ENCODE measurements around the gene SLC51B. TPM values are rescaled to one million over a fixed set of nuclear protein-coding genes. Genes with fewer than 3 reads are reported as not detected.
"Not testable (repeated sequence)": the region's sequence is repeated elsewhere in the genome, so short reads cannot be mapped to it uniquely, and the experiment has no call there.

The SLC51B gene
- polyA plus RNA-seq, 1 of the 3 experiments (the other 2 are of a cell fraction), result not detected

DNA sequence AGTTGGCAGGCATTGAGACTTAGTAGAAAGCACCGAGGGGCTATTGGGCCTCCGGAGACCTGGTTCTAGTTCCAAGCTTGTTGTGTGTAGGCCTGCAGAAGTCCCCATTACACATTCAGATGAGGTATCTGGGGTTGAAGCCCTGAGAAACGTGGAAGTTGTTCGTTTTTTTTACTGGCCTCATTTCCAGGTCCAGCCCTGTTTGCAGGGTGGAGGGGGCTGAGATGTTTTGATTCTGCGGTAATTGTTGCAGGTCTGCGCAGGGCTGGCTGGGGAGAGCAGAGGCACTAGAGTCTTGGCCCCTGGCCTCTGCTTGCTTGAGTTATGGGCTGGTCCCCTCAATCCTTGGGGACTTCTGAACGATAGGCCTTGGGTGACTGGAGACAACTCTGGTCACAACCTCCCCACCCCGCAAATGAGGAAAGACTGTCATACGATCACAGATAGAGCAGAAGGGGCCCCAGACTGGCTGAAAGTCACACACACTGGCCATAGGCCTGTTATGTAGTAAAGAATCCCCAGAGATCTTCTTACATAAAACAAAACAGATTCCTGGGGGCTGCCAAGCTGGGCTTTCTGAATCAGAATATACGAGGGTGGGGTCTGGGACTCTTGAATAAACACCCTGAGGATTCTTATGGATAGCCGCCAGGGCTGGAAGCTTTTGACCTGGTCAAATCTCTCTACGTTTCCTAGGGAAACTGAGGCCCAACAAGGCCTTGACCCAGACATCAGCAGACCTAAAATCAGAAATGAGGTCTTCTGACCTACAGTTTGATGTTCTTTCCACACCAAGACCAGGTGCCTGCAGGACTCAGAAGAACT, 47.0 kb downstream of the SLC51B start:
- no peak overlapping the region for H3K4me2 ChIP-seq

DNA sequence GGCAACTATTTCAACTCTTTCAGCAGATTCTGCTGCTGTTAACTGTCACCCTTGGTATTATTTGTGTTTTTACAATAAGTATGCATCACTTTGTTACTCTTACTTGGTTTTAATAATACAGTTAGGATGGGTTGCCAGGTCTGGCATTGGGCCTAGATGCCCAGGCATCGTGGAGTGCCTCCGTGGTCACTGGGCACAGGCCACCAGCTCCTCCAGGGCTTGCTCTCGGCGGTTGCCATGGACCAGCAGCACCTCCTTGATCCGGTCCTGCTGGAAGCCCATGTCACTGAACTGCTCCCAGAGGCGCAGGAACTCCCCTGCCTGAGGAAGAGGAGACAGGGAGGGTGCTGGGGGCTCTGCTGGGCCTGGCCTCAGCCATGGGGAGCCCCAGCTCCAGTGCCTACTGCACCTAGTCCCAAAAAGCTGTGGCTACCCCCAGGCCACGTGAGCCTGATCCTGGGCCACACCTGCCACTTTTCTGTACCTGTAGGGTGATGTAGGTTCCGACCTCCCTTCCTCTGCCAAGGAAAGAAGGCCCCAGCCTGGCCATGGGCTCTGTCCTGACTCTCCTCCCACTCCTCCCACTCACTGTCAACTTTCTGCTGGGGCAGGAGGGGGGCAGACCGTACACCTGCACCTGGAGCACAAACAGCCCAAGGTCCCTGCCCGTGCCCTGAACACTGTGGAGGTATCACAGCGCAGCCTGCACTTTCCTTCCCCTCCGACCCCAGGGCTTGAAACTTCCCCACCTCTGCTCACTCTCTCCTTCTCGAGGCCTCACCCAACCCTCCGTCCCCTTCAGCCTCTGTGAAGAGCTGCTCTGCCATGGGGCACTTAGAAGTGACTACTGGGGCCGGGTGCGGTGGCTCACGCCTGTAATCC, 48.0 kb downstream of the SLC51B start:
- ChIA-PET POLR2A (no interaction called here), CTCF (interaction anchor here (1.0 to 3.0 kb wide), 3 partner anchors 7 to 39 kb away, joined by 4 to 13 read pairs (median 4); no protein-coding TSS in a partner anchor)
- no peak overlapping the region for H3K9ac ChIP-seq
- H3K4me1 ChIP-seq (ENCODE audit: control insufficient read depth in 1 of 2, insufficient read depth in 2 of 2, low read depth in 1 of 2, low read length in 1 of 2), result peaks cover 0 to 9% of the 10 kb centered on the region in 2 experiments; a peak in 1 of 4 replicates
- no peaks in the 10 kb centered on the region for H3K79me2 ChIP-seq (ENCODE audit: insufficient read depth)
- 92% methylated on average over 12 of the region's 17 CpGs for WGBS (ENCODE audit: low lambda C conversion rate)
- TF ChIP-seq, protein P1, sequence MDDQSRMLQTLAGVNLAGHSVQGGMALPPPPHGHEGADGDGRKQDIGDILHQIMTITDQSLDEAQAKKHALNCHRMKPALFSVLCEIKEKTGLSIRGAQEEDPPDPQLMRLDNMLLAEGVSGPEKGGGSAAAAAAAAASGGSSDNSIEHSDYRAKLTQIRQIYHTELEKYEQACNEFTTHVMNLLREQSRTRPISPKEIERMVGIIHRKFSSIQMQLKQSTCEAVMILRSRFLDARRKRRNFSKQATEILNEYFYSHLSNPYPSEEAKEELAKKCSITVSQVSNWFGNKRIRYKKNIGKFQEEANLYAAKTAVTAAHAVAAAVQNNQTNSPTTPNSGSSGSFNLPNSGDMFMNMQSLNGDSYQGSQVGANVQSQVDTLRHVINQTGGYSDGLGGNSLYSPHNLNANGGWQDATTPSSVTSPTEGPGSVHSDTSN (IDR thresholded peaks at IDR 0.05), result no peak
- no peaks in the 10 kb centered on the region for H3K9me2 ChIP-seq
- H2AFZ ChIP-seq (ENCODE audit: low read depth), result no peak overlapping the region
- no peak overlapping the region for H3K27ac ChIP-seq (ENCODE audit: low read depth in 2 of 2, low read length in 1 of 2)
- no peaks in the 10 kb centered on the region for H3F3A ChIP-seq (replicated peaks; ENCODE audit: insufficient read depth)
- H4K20me1 ChIP-seq (ENCODE audit: insufficient read depth), result no peaks in the 10 kb centered on the region
- no peak overlapping the region for H3K4me3 ChIP-seq (ENCODE audit: low read depth in 2 of 2, low read length in 1 of 2)
- no peak for DNase-seq
- H3K36me3 ChIP-seq (replicated peaks in 1 of 2; ENCODE audit: control insufficient read depth in 1 of 2, insufficient read depth in 2 of 2, low read length in 1 of 2), result peaks cover 0 to 31% of the 10 kb centered on the region in 2 experiments
- H3K9me3 ChIP-seq, result no peaks in the 10 kb centered on the region
- no peaks in the 10 kb centered on the region for H3K27me3 ChIP-seq (ENCODE audit: insufficient read depth)
- H3K4me2 ChIP-seq, result no peak overlapping the region

More for the DNA sequence above, 47.0 kb downstream of the SLC51B start:
- H3K9me3 ChIP-seq, result no peaks in the 10 kb centered on the region
- no peaks in the 10 kb centered on the region for H4K20me1 ChIP-seq (ENCODE audit: insufficient read depth)
- H3F3A ChIP-seq (replicated peaks; ENCODE audit: insufficient read depth), result no peaks in the 10 kb centered on the region
- 88% methylated on average over 12 of the region's 12 CpGs for WGBS (ENCODE audit: low lambda C conversion rate)
- H3K4me1 ChIP-seq (ENCODE audit: control insufficient read depth in 1 of 2, insufficient read depth in 2 of 2, low read depth in 1 of 2, low read length in 1 of 2), result peaks cover 0 to 18% of the 10 kb centered on the region in 2 experiments; a peak in 1 of 4 replicates
- H3K27me3 ChIP-seq (ENCODE audit: insufficient read depth), result no peaks in the 10 kb centered on the region
- POLR2A ChIA-PET, result interaction anchor here (0.7 kb wide), 1 partner anchor 188 kb away, joined by 3 read pairs; no protein-coding TSS in a partner anchor
- H2AFZ ChIP-seq (ENCODE audit: low read depth), result no peak overlapping the region
- TF ChIP-seq GABPA (IDR thresholded peaks at IDR 0.05; ENCODE audit: low read depth) (no peak), FOSL2 (IDR thresholded peaks at IDR 0.05; ENCODE audit: borderline replicate concordance, low read depth) (no peak), MEF2A (IDR thresholded peaks at IDR 0.05; ENCODE audit: borderline replicate concordance, low read depth) (no peak), TEAD4 (IDR thresholded peaks at IDR 0.05; ENCODE audit: borderline replicate concordance, insufficient read depth) (no peak), TAF1 (IDR thresholded peaks at IDR 0.05; ENCODE audit: borderline replicate concordance, low read depth, low read length) (no peak)
- TF ChIP-seq, protein P1 (IDR thresholded peaks at IDR 0.05), result no peak
- TF ChIP-seq, protein P2, sequence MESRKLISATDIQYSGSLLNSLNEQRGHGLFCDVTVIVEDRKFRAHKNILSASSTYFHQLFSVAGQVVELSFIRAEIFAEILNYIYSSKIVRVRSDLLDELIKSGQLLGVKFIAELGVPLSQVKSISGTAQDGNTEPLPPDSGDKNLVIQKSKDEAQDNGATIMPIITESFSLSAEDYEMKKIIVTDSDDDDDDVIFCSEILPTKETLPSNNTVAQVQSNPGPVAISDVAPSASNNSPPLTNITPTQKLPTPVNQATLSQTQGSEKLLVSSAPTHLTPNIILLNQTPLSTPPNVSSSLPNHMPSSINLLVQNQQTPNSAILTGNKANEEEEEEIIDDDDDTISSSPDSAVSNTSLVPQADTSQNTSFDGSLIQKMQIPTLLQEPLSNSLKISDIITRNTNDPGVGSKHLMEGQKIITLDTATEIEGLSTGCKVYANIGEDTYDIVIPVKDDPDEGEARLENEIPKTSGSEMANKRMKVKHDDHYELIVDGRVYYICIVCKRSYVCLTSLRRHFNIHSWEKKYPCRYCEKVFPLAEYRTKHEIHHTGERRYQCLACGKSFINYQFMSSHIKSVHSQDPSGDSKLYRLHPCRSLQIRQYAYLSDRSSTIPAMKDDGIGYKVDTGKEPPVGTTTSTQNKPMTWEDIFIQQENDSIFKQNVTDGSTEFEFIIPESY (IDR thresholded peaks at IDR 0.05; ENCODE audit: borderline replicate concordance, low read depth), result no peak
- TF ChIP-seq, protein P3, sequence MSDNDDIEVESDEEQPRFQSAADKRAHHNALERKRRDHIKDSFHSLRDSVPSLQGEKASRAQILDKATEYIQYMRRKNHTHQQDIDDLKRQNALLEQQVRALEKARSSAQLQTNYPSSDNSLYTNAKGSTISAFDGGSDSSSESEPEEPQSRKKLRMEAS (IDR thresholded peaks at IDR 0.05; ENCODE audit: low read depth), result no peak
- H3K79me2 ChIP-seq (ENCODE audit: insufficient read depth), result no peaks in the 10 kb centered on the region
- no peak overlapping the region for H3K4me3 ChIP-seq (ENCODE audit: low read depth in 2 of 2, low read length in 1 of 2)
- H3K9me2 ChIP-seq, result no peaks in the 10 kb centered on the region
- DNase-seq, result no peak
- CTCF ChIA-PET, result interaction anchor here (1.0 to 3.0 kb wide), 2 partner anchors 9 to 38 kb away, joined by 4 to 13 read pairs; no protein-coding TSS in a partner anchor
- H3K27ac ChIP-seq (ENCODE audit: low read depth in 2 of 2, low read length in 1 of 2), result no peak overlapping the region
- no peak overlapping the region for H3K9ac ChIP-seq
- H3K36me3 ChIP-seq (replicated peaks in 1 of 2; ENCODE audit: control insufficient read depth in 1 of 2, insufficient read depth in 2 of 2, low read length in 1 of 2), result peaks cover 0 to 21% of the 10 kb centered on the region in 2 experiments

DNA sequence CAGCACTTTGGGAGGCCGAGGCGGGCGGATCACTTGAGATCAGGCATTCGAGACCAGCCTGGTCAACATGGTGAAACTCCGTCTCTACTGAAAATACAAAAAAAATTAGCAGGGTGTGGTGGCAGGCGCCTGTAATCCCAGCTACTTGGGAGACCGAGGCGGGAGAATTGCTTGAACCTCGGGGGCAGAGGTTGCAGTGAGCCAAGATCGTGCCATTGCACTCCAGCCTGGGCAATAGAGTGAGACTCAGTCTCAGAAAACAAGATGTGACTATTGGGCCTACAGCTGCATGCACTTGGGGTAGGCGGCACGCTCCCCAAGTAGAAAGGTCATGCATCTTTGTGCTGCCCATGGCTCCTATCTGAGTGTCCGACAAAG, 48.6 kb downstream of the SLC51B start:
- H3K79me2 ChIP-seq (ENCODE audit: insufficient read depth); H3K27me3 ChIP-seq (ENCODE audit: insufficient read depth); H3K27ac ChIP-seq (ENCODE audit: low read depth in 2 of 2, low read length in 1 of 2); H2AFZ ChIP-seq (ENCODE audit: low read depth); H3K9me2 ChIP-seq; H4K20me1 ChIP-seq (ENCODE audit: insufficient read depth); H3K4me3 ChIP-seq (ENCODE audit: low read depth in 2 of 2, low read length in 1 of 2); H3K4me1 ChIP-seq (ENCODE audit: control insufficient read depth in 1 of 2, insufficient read depth in 2 of 2, low read depth in 1 of 2, low read length in 1 of 2); H3K9ac ChIP-seq; H3F3A ChIP-seq (replicated peaks; ENCODE audit: insufficient read depth); H3K4me2 ChIP-seq; DNase-seq; H3K9me3 ChIP-seq; POLR2A ChIA-PET: not testable (repeated sequence)
- peaks cover 0 to 37% of the 10 kb centered on the region in 2 experiments for H3K36me3 ChIP-seq (replicated peaks in 1 of 2; ENCODE audit: control insufficient read depth in 1 of 2, insufficient read depth in 2 of 2, low read length in 1 of 2)
- WGBS (ENCODE audit: low lambda C conversion rate), result 93% methylated on average over 13 of the region's 13 CpGs
- CTCF ChIA-PET, result interaction anchor here (0.6 to 1.5 kb wide), 4 partner anchors 8 to 41 kb away, joined by 3 to 9 read pairs (median 4); no protein-coding TSS in a partner anchor

All from SK-N-SH (cell line).